HepG2 (cell line): ENCODE results near the gene ARMH3. TPM values are rescaled to one million over a fixed set of nuclear protein-coding genes. Genes with fewer than 3 reads are reported as not detected.
A peak's percentile ranks its signal among the peaks of the same experiment; 100 is the strongest.

Experiments used
- ARNT2 ChIP-seq: sonication (generic); formaldehyde crosslinking; IDR thresholded peaks from 2 replicates; pipeline ENCODE4 v1.8.0; 2022; ENCODE audit warnings: mild to moderate bottlenecking, low read depth, missing genetic modification reagents, moderate library complexity
- BRCA1 ChIP-seq: sonication (generic); formaldehyde crosslinking; IDR thresholded peaks from 2 replicates; pipeline ENCODE4 v1.4.0; 2020; ENCODE audit warnings: missing genetic modification reagents
- CBX5 ChIP-seq: sonication (generic); formaldehyde crosslinking; IDR thresholded peaks from 2 replicates; pipeline ENCODE4 v1.4.0; 2020; ENCODE audit warnings: missing genetic modification reagents, borderline replicate concordance
- HES4 ChIP-seq: sonication (generic); formaldehyde crosslinking; IDR thresholded peaks from 2 replicates; pipeline ENCODE4 v1.9.0; 2021; ENCODE audit warnings: mild to moderate bottlenecking, missing genetic modification reagents, borderline replicate concordance
- HIVEP1 ChIP-seq: sonication (generic); formaldehyde crosslinking; IDR thresholded peaks from 2 replicates; pipeline ENCODE4 v1.4.0; 2020; ENCODE audit warnings: mild to moderate bottlenecking, missing genetic modification reagents
- KDM2A ChIP-seq: sonication (generic); formaldehyde crosslinking; IDR thresholded peaks from 2 replicates; pipeline ENCODE4 v1.4.0; 2020; ENCODE audit warnings: low read depth, missing genetic modification reagents, borderline replicate concordance
- MIER2 ChIP-seq: IDR thresholded peaks from 2 replicates; pipeline ENCODE4 v1.6.1; 2016; ENCODE audit warnings: missing biosample characterization, missing genetic modification reagents
- MTF1 ChIP-seq: sonication (generic); formaldehyde crosslinking; IDR thresholded peaks from 2 replicates; pipeline ENCODE4 v1.5.0; 2020; ENCODE audit warnings: missing genetic modification reagents
- MXI1 ChIP-seq: IDR thresholded peaks from 3 replicates; pipeline ENCODE4 v1.6.1; 2012; ENCODE audit warnings: low read depth, low read length, inconsistent platforms, borderline replicate concordance
- NFKB2 ChIP-seq: sonication (generic); formaldehyde crosslinking; IDR thresholded peaks from 2 replicates; pipeline ENCODE4 v1.4.0; 2020; ENCODE audit warnings: missing genetic modification reagents, borderline replicate concordance
- REXO4 ChIP-seq: sonication (generic); formaldehyde crosslinking; IDR thresholded peaks from 2 replicates; pipeline ENCODE4 v1.8.0; 2022; ENCODE audit warnings: missing genetic modification reagents, mild to moderate bottlenecking, borderline replicate concordance
- TGIF2 ChIP-seq: IDR thresholded peaks from 2 replicates; pipeline ENCODE4 v1.6.1; 2016; ENCODE audit warnings: control low read depth, missing compliant biosample characterization
- ZFP1 ChIP-seq: IDR thresholded peaks from 2 replicates; pipeline ENCODE4 v1.6.1; 2016
- ZIK1 ChIP-seq: sonication (generic); formaldehyde crosslinking; IDR thresholded peaks from 2 replicates; pipeline ENCODE4 v1.5.0; 2020; ENCODE audit warnings: mild to moderate bottlenecking, low read depth, missing genetic modification reagents, borderline replicate concordance
- ZNF232 ChIP-seq: sonication (generic); formaldehyde crosslinking; IDR thresholded peaks from 2 replicates; pipeline ENCODE4 v1.4.0; 2020; ENCODE audit warnings: missing genetic modification reagents, borderline replicate concordance
- ZNF629 ChIP-seq: sonication (generic); formaldehyde crosslinking; conservative IDR thresholded peaks from 2 replicates; pipeline ENCODE4 v1.5.0; 2020; ENCODE audit warnings: missing genetic modification reagents
- ZNF724P ChIP-seq: sonication (generic); formaldehyde crosslinking; IDR thresholded peaks from 2 replicates; pipeline ENCODE4 v1.8.0; 2022; ENCODE audit warnings: missing genetic modification reagents, borderline replicate concordance
- ZNF773 ChIP-seq: sonication (generic); formaldehyde crosslinking; IDR thresholded peaks from 2 replicates; pipeline ENCODE4 v1.4.0; 2020; ENCODE audit warnings: missing genetic modification reagents, borderline replicate concordance
- ZNF792 ChIP-seq: IDR thresholded peaks from 2 replicates; pipeline ENCODE4 v1.6.1; 2016
- ZSCAN29 ChIP-seq: sonication (generic); formaldehyde crosslinking; conservative IDR thresholded peaks from 2 replicates; pipeline ENCODE4 v1.4.0; 2020; ENCODE audit warnings: mild to moderate bottlenecking, missing genetic modification reagents
- ZZZ3 ChIP-seq: sonication (generic); formaldehyde crosslinking; IDR thresholded peaks from 2 replicates; pipeline ENCODE4 v1.4.0; 2020; ENCODE audit warnings: missing genetic modification reagents, mild to moderate bottlenecking, borderline replicate concordance
- polyA plus RNA-seq, 8 experiments: library from polyadenylated mRNA; depleted of rRNA in 3 of 8; stranded (reverse) in 7 of 8; unstranded in 1 of 8; fragments of >200 nt; fragmentation: Illumina TruSeq in 4 of 8; extraction: Trizol in 4 of 8; gene quantifications; 2 replicates each; pipeline versions ENCODE4 v1.2.1 to v1.2.3, GENCODE V29; 2011 to 2016; ENCODE audit warnings: low read depth in 4 of 8, missing spikeins in 1 of 8, mixed read lengths in 1 of 8; ENCODE audit not compliant: insufficient read depth in 1 of 8
- total RNA-seq, 5 experiments: library from RNA; depleted of rRNA; stranded (reverse); fragments of >200 nt; fragmentation: Illumina TruSeq; extraction: Trizol; gene quantifications; 2 replicates each; pipeline ENCODE4 v1.2.3, GENCODE V29; 2016; ENCODE audit warnings: low read depth in 1 of 5
- TF ChIP-seq, protein P1 (sequence below): sonication (generic); formaldehyde crosslinking; IDR thresholded peaks from 2 replicates; pipeline ENCODE4 v1.9.0; 2022; ENCODE audit warnings: missing genetic modification reagents, mild to moderate bottlenecking, borderline replicate concordance
- TF ChIP-seq, protein P2 (sequence below): sonication (generic); formaldehyde crosslinking; IDR thresholded peaks from 2 replicates; pipeline ENCODE4 v1.4.0; 2020; ENCODE audit warnings: missing genetic modification reagents
- TF ChIP-seq, protein P3 (sequence below): sonication (generic); formaldehyde crosslinking; IDR thresholded peaks from 2 replicates; pipeline ENCODE4 v1.8.0; 2022; ENCODE audit warnings: missing genetic modification reagents, mild to moderate bottlenecking, inconsistent platforms, borderline replicate concordance
- TF ChIP-seq, protein P4 (sequence below): IDR thresholded peaks from 2 replicates; pipeline ENCODE4 v1.6.1; 2016; ENCODE audit warnings: control low read depth

Gene ARMH3
- total and polyA plus RNA-seq, 2 of the 13 experiments (the other 11 are each of a cell fraction or from before 2014, with no cell fraction given) = 8.4 to 16.9 TPM

DNA sequence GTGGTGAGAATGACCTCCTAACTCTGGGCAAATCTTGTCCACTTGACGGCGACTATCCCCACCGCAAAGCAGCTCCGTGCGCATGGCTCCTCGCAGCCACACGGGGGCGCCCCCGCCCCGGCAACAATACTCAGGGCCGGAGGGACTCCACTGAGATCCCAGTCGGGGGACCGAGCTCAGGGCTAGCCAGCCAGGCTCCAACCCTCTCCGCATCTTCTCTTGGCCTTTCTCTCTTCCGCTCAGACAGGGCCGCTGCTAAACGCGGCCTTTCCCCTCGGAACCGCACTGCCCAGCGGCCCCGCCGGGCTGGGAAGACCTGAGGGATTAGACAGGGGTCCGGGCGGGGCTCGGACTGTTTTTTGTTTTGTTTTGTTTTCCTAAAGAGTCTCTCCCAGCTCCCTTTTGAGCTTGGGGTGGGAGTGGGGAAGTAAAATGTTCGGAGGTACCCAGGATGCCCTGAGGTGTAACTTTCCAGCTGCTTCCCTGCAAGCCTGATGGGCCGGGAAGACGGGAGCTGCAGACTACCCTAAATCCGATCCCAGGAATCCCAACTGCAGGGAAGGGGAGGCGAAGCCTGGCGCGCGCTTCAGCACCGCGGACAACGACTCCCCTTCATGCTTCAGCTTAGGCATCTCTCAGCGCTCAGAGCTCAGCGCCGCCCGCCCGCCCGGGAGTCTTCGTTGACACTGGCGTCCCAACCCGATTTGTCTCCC, 215.1 kb downstream of the ARMH3 start (continued):
- TF ChIP-seq, protein P1, sequence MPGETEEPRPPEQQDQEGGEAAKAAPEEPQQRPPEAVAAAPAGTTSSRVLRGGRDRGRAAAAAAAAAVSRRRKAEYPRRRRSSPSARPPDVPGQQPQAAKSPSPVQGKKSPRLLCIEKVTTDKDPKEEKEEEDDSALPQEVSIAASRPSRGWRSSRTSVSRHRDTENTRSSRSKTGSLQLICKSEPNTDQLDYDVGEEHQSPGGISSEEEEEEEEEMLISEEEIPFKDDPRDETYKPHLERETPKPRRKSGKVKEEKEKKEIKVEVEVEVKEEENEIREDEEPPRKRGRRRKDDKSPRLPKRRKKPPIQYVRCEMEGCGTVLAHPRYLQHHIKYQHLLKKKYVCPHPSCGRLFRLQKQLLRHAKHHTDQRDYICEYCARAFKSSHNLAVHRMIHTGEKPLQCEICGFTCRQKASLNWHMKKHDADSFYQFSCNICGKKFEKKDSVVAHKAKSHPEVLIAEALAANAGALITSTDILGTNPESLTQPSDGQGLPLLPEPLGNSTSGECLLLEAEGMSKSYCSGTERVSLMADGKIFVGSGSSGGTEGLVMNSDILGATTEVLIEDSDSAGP (CRISPR knock-in tag) = 0 out of 2 replicates have a peak, but pooled peaks have one; percentile 15
- TF ChIP-seq MIER2 (CRISPR knock-in tag) (peak; percentile 96), BRCA1 (no peak), CBX5 (CRISPR knock-in tag) (0 out of 2 replicates have a peak, but pooled peaks have one; percentile 22), TGIF2 (CRISPR knock-in tag) (peak; percentile 58; the same call in 1 of the 2 replicates), KDM2A (CRISPR knock-in tag) (peak; percentile 79), ZNF792 (CRISPR knock-in tag) (no peak), REXO4 (CRISPR knock-in tag) (no peak), MXI1 (peak; percentile 61; the same call in 1 of the 3 replicates), ZZZ3 (CRISPR knock-in tag) (no peak), ZNF629 (CRISPR knock-in tag) (no peak), ARNT2 (peak; percentile 62; the same call in 1 of the 2 replicates), ZSCAN29 (CRISPR knock-in tag) (no peak), HES4 (CRISPR knock-in tag) (no peak), ZNF232 (CRISPR knock-in tag) (peak; percentile 85; the same call in 1 of the 2 replicates), ZFP1 (CRISPR knock-in tag) (no peak), MTF1 (no peak), HIVEP1 (CRISPR knock-in tag) (no peak), ZNF773 (CRISPR knock-in tag) (no peak), ZNF724P (0 out of 2 replicates have a peak, but pooled peaks have one; percentile 27), ZIK1 (CRISPR knock-in tag) (no peak), NFKB2 (peak; percentile 59; the same call in 1 of the 2 replicates)
- TF ChIP-seq, protein P2, sequence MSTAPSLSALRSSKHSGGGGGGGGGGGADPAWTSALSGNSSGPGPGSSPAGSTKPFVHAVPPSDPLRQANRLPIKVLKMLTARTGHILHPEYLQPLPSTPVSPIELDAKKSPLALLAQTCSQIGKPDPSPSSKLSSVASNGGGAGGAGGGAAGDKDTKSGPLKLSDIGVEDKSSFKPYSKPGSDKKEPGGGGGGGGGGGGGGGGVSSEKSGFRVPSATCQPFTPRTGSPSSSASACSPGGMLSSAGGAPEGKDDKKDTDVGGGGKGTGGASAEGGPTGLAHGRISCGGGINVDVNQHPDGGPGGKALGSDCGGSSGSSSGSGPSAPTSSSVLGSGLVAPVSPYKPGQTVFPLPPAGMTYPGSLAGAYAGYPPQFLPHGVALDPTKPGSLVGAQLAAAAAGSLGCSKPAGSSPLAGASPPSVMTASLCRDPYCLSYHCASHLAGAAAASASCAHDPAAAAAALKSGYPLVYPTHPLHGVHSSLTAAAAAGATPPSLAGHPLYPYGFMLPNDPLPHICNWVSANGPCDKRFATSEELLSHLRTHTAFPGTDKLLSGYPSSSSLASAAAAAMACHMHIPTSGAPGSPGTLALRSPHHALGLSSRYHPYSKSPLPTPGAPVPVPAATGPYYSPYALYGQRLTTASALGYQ (CRISPR knock-in tag) = no peak
- TF ChIP-seq, protein P3, sequence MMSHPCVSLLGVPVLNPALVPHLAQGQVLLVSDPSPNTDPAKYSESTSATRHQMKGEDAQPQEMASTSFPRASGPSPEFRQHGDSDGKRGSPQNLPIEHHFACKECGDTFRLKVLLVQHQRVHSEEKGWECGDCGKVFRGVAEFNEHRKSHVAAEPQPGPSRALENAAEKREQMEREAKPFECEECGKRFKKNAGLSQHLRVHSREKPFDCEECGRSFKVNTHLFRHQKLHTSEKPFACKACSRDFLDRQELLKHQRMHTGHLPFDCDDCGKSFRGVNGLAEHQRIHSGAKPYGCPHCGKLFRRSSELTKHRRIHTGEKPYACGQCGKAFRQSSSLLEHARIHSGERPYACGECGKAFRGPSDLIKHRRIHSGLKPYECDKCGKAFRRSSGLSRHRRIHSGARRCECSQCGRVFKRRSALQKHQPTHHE (CRISPR knock-in tag) = no peak
- TF ChIP-seq, protein P4, sequence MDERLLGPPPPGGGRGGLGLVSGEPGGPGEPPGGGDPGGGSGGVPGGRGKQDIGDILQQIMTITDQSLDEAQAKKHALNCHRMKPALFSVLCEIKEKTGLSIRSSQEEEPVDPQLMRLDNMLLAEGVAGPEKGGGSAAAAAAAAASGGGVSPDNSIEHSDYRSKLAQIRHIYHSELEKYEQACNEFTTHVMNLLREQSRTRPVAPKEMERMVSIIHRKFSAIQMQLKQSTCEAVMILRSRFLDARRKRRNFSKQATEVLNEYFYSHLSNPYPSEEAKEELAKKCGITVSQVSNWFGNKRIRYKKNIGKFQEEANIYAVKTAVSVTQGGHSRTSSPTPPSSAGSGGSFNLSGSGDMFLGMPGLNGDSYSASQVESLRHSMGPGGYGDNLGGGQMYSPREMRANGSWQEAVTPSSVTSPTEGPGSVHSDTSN (CRISPR knock-in tag) = no peak
